ENCODE measurements around the gene MACROD1. TPM values are rescaled to one million over a fixed set of nuclear protein-coding genes. Genes with fewer than 3 reads are reported as not detected.
"Not testable (repeated sequence)": the region's sequence is repeated elsewhere in the genome, so short reads cannot be mapped to it uniquely, and the experiment has no call there.

Gene MACROD1
- total RNA-seq, 1 donor from 2014 or later, result 29.6 TPM

- Mint-ChIP-seq H3K4me3 (ENCODE audit: unreplicated experiment) (no peak overlapping the region), H3K27ac (ENCODE audit: unreplicated experiment) (no peak overlapping the region), H3K36me3 (ENCODE audit: unreplicated experiment) (no peaks in the 10 kb centered on the region), H3K9me3 (ENCODE audit: unreplicated experiment) (no peaks in the 10 kb centered on the region), H3K27me3 (ENCODE audit: unreplicated experiment) (no peaks in the 10 kb centered on the region), H3K4me1 (ENCODE audit: unreplicated experiment) (no peaks in the 10 kb centered on the region)
- no peak for TF ChIP-seq CTCF (IDR thresholded peaks at IDR 0.05)
- no peak for DNase-seq (ENCODE audit: extremely low spot score, unreplicated experiment)
Measured at GRCh38 chr11:64049509-64049908, 116.4 kb downstream of the MACROD1 start.

DNA sequence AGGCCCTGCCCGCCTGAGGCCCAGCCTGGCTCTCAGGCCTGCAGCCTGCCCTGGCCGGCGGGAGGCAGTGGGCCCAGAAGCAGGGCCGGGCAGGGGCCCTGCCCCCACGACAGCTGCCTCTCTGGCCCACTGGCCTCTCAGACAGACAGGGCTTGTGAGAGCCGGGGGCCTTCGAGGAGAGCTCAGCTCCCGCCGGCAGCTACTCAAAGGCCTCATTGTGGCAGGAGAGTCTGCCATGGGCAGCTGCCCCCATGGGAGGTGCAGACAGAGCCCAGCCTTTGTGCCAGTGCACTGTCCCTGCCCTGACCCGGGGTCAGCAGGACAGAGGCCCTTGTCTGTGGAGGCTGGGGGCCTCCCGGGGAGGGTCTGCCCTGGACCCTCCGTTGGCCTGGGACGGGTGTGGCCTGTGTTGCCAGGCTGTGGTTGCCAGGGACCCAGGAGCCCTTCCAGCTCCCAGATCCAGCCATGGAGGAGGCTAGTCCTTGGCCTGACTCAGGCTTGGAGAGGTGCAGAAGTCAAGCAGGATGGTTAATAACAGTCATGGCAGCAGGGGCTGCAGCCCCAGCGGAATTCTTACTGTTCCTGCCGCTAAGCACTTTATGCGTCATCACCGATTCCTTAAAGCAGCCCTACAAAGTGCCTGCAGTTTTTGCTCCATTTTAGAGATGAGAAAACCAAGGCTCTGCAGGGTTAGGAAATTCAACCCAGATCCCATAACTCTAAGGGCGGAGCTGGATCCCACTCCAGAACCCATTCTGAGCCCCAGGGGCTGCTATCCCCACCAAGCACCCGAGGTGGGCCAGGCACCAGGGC, 117.7 kb downstream of the MACROD1 start:
- Mint-ChIP-seq H3K4me3 (ENCODE audit: unreplicated experiment) (no peak overlapping the region), H3K36me3 (ENCODE audit: unreplicated experiment) (no peaks in the 10 kb centered on the region), H3K4me1 (ENCODE audit: unreplicated experiment) (no peaks in the 10 kb centered on the region), H3K27me3 (ENCODE audit: unreplicated experiment) (no peaks in the 10 kb centered on the region), H3K27ac (ENCODE audit: unreplicated experiment) (no peak overlapping the region), H3K9me3 (ENCODE audit: unreplicated experiment) (no peaks in the 10 kb centered on the region)
- TF ChIP-seq CTCF (IDR thresholded peaks at IDR 0.05), result no peak
- no peak for DNase-seq (ENCODE audit: extremely low spot score, unreplicated experiment)

- H3K9me3 Mint-ChIP-seq (ENCODE audit: unreplicated experiment); H3K27me3 Mint-ChIP-seq (ENCODE audit: unreplicated experiment); H3K36me3 Mint-ChIP-seq (ENCODE audit: unreplicated experiment); DNase-seq (ENCODE audit: extremely low spot score, unreplicated experiment); H3K4me1 Mint-ChIP-seq (ENCODE audit: unreplicated experiment); H3K27ac Mint-ChIP-seq (ENCODE audit: unreplicated experiment); H3K4me3 Mint-ChIP-seq (ENCODE audit: unreplicated experiment): not testable (repeated sequence)
Measured at GRCh38 chr11:64047373-64047772, 118.5 kb downstream of the MACROD1 start.

DNA sequence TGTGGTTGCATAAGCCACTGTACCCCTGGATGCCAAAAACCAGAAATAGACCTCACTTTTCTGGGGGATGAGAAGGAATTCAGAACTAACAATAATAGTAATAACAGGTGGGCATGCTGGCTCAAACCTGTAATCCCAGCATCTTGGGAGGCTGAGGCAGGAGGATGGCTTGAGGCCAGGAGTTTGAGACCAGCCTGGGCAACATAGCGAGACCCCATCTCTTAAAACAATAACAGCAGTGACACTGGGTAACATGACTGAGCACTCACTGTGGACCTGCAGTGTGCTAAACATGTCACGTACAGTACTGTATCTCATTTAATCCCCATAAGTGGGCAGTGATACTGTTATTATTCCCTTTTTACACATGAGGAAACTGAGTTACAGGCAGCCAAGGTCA, 120.2 kb downstream of the MACROD1 start:
- DNase-seq (ENCODE audit: extremely low spot score, unreplicated experiment), result no peak
- no peak overlapping the region for H3K4me3 Mint-ChIP-seq (ENCODE audit: unreplicated experiment)
- no peaks in the 10 kb centered on the region for H3K4me1 Mint-ChIP-seq (ENCODE audit: unreplicated experiment)
- no peak overlapping the region for H3K27ac Mint-ChIP-seq (ENCODE audit: unreplicated experiment)
- no peak for TF ChIP-seq CTCF (IDR thresholded peaks at IDR 0.05)
- no peaks in the 10 kb centered on the region for H3K36me3 Mint-ChIP-seq (ENCODE audit: unreplicated experiment)
- H3K27me3 Mint-ChIP-seq (ENCODE audit: unreplicated experiment), result no peaks in the 10 kb centered on the region
- no peaks in the 10 kb centered on the region for H3K9me3 Mint-ChIP-seq (ENCODE audit: unreplicated experiment)

DNA sequence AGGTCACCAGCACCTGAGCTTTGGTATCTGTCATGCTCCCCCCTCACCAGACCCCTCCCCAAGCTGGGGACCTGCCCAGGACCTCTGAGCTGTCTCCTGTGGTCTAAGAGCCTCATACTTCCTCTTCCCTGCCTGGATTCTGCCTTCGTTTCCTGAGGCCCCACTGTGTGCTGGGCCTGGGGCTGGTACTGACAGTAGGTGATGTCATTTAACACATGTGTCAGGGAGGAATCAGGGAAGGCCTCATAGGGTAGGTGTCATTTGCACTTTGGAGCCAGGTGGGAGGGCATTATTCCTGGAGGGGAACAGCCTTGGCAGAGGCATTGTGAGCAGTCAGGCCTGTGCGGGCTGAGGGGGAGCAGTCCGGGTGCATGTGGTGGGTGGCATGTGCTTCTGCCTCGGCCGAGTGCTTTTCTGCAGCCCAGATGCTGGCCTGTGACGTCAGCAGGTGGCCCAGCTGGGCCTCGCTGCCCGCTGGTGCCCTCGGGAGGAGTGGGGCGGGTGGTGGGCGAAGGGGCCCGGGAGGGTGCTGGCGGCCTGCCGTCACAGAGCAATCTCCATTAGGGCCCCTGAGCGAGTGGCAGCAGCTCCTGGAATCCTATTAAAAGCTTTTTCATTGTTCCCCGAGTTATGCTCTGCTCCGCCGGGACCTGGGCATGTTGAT, 121.1 kb downstream of the MACROD1 start:
- TF ChIP-seq CTCF (IDR thresholded peaks at IDR 0.05), result no peak
- Mint-ChIP-seq H3K27ac (ENCODE audit: unreplicated experiment) (no peak overlapping the region), H3K4me1 (ENCODE audit: unreplicated experiment) (no peaks in the 10 kb centered on the region)

More for the DNA sequence above, 121.1 kb downstream of the MACROD1 start:
- no peak overlapping the region for H3K4me3 Mint-ChIP-seq (ENCODE audit: unreplicated experiment)
- DNase-seq (ENCODE audit: extremely low spot score, unreplicated experiment), result no peak
- no peaks in the 10 kb centered on the region for H3K9me3 Mint-ChIP-seq (ENCODE audit: unreplicated experiment)
- no peaks in the 10 kb centered on the region for H3K27me3 Mint-ChIP-seq (ENCODE audit: unreplicated experiment)
- no peaks in the 10 kb centered on the region for H3K36me3 Mint-ChIP-seq (ENCODE audit: unreplicated experiment)

All from osteocyte (in vitro differentiated cells).